Measurements from ENCODE around the gene HYAL2.

Gene HYAL2

GRCh38 chr3:50319181-50319893 is 3.2 kb downstream of the HYAL2 start:
- CTCF ChIA-PET, result interaction anchor here (0.9 to 1.5 kb wide), 6 partner anchors 9 to 60 kb away, joined by 3 to 7 read pairs (median 5); partner anchors contain the start of genes HYAL3, NAA80 and TUSC2
- no peak for TF ChIP-seq CTCF (IDR thresholded peaks at IDR 0.05; ENCODE audit: control extremely low read depth, extremely low read depth, low read depth, missing control alignments)
- no peak for DNase-seq (ENCODE audit: extremely low spot score)
- POLR2A ChIA-PET, result no interaction called here

- CTCF ChIA-PET, result interaction anchor here (0.9 to 1.5 kb wide), 6 partner anchors 9 to 72 kb away, joined by 3 to 7 read pairs (median 4); partner anchors contain the start of gene TUSC2
- TF ChIP-seq CTCF (IDR thresholded peaks at IDR 0.05; ENCODE audit: control extremely low read depth, extremely low read depth, low read depth, missing control alignments), result no peak
Measured at GRCh38 chr3:50318615-50319014, 3.9 kb downstream of the HYAL2 start.

DNA sequence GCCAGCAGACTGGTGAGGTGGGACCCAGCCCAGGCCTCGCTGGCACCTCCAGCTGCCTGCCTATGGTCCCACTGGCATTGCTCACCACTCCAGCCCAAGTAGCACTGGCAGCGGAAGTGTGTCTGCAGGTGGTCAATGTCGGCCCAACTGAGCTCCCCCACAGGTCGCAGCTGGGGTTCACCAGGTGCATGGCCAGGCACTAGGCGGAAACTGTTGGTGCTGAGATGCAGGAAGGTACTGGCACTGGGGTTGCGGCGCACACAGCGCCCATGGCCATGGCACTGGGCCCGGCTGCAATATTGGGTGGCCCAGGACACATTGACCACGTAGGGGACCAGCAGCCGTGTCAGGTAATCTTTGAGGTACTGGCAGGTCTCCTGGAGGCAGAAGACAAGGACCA is 4.4 kb downstream of the HYAL2 start:
- POLR2A ChIA-PET, result interaction anchor here (0.6 kb wide), 1 partner anchor 19 kb away, joined by 3 read pairs; the partner anchor contains the start of genes HYAL3 and NAA80
- DNase-seq (ENCODE audit: extremely low spot score), result no peak
- CTCF ChIA-PET, result interaction anchor here (1.1 to 1.8 kb wide), 5 partner anchors 10 to 71 kb away, joined by 3 to 7 read pairs (median 4); partner anchors contain the start of gene TUSC2
- TF ChIP-seq CTCF (IDR thresholded peaks at IDR 0.05; ENCODE audit: control extremely low read depth, extremely low read depth, low read depth, missing control alignments), result no peak

More at GRCh38 chr3:50318615-50319014, 3.9 kb downstream of the HYAL2 start:
- DNase-seq (ENCODE audit: extremely low spot score), result no peak
- POLR2A ChIA-PET, result no interaction called here

- TF ChIP-seq CTCF (IDR thresholded peaks at IDR 0.05; ENCODE audit: control extremely low read depth, extremely low read depth, low read depth, missing control alignments), result no peak
- DNase-seq (ENCODE audit: extremely low spot score), result no peak
- ChIA-PET CTCF (interaction anchor here (0.9 to 1.8 kb wide), 4 partner anchors 10 to 70 kb away, joined by 3 to 4 read pairs (median 4); partner anchors contain the start of gene TUSC2), POLR2A (interaction anchor here (0.6 kb wide), 1 partner anchor 18 kb away, joined by 3 read pairs; the partner anchor contains the start of genes HYAL3 and NAA80)
Measured at GRCh38 chr3:50317300-50317699, 5.2 kb downstream of the HYAL2 start.

GRCh38 chr3:50316657-50317242 is 5.8 kb downstream of the HYAL2 start:
- TF ChIP-seq CTCF (IDR thresholded peaks at IDR 0.05; ENCODE audit: control extremely low read depth, extremely low read depth, low read depth, missing control alignments), result no peak
- ChIA-PET POLR2A (no interaction called here), CTCF (interaction anchor here (0.9 to 1.8 kb wide), 2 partner anchors 9 to 11 kb away, joined by 3 to 4 read pairs; partner anchors contain the start of gene TUSC2)
- DNase-seq (ENCODE audit: extremely low spot score), result no peak

GRCh38 chr3:50314816-50315215 is 7.7 kb downstream of the HYAL2 start:
- ChIA-PET CTCF (interaction anchor here (1.1 to 2.5 kb wide), 5 partner anchors 9 to 55 kb away, joined by 3 to 18 read pairs (median 4); partner anchors contain the start of genes HYAL2, HYAL3 and NAA80), POLR2A (interaction anchor here (1.1 kb wide), 1 partner anchor 9 kb away, joined by 3 read pairs; no protein-coding TSS in a partner anchor)
- no peak for TF ChIP-seq CTCF (IDR thresholded peaks at IDR 0.05; ENCODE audit: control extremely low read depth, extremely low read depth, low read depth, missing control alignments)
- no peak for DNase-seq (ENCODE audit: extremely low spot score)
